ENCODE results near the gene KCNJ15.

Gene KCNJ15

DNA sequence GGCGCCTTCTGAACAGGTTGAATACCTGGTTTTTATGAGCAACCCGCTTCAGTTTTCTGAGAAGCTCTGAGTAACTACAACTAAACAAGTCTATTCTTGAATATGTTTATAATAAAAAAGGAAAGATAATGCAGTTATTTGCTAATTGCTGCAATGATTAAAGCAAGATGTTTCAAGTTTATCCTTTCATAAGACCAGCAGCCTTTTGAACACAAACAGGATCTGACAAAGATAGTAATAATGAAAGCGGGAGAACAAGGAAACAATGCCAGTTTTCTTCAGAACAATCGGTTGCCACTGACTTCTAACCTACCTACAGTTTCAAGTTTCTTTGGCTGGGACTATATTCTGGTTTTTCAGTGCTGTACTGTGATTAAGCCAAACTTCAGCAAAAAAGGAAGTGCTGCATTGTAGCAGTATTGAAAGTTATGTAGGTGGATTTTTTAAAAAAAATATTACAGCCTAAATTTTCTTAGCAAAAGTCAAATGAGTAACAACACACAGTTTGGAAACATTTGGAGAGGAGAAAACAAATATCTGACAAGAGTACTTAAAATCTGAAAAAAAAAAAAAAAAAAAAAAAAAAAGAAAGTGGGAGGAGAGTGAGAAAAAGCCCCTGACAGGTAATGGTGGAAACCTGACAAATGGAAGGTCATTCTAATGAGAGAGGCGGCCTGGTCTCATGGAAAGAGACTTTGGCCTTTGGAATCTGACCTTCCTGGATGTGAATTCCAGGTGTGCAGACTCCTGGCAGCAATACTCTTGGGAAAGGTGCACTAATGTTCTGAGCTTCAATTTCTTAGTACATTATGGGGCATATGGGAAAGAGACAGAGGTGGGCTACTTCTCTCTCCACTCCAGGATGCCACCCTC is 11.4 kb downstream of the KCNJ15 start:
- DNase-seq (ENCODE audit: low read depth in 2 of 2, low spot score in 1 of 2), result no peak

DNA sequence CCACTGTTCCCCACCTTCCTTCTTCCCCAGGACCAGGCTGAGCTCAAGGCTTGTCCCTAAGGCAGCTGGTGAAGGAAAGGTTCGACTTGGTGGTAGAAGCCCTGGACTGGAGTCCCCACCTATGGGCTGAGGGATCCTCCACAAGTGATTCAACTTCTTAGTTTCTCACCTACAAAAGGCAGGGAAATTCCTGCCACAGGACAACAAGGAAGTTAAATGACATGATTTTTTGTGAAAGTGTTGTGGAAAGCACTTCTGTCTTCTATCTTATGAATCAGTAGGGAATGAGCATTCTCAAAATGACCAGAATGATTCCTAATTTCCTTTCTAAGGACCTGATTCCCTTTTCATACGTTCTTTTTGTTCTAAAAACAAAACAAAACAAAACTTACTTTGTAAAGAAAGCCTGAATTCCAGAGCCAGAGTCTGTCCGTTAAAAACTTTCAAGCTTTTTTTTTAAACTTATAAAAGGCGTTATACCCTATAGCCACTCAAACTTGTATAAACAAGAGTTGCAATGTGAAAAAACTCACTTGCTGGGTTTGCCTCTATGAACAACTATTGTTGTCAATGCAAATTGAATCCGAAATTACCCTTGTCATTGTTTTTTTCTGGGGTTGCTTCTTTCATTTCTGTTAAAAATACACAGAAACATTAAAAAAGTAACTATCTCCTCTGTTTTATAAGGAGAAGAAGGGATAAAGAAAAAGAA is 12.2 kb downstream of the KCNJ15 start:
- DNase-seq (ENCODE audit: low read depth in 2 of 2, low spot score in 1 of 2), result no peak

DNA sequence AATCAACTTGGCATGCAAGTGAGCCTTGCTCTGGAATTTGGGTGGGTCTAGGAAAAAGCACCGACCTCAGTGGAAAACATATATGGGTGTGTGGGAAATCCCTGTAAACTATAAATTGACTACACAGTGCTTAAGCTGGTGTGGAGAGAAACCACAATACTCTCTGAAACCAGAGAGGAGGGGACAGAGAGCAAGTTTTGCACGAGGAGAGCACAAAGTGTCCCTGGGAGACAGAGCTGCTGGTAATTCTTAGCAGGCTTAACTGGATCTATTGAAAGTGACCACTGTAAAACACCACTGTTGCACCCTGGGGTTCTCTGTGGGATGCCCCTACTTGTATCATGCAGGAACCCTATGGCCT is 12.8 kb downstream of the KCNJ15 start:
- no peak for DNase-seq (ENCODE audit: low read depth in 2 of 2, low spot score in 1 of 2)

DNA sequence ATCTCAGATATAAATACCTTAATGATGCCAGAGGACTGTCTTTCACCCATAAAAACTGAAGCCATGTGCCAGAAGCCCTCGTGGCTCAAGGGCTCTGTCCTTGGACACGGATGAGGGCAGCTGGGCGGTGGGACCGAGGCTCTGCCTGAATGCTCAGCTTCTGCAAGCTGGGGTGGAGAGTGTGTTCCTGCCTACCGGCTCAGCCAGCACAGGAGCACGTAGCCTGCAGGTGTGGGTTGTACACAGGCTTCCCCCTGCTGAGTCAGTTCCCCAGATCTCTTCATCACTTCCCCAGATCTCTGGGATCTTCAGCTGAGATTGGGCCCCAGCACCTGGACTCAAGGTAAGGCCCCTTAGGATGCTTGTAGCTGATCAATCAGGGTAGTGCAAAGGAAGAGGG is 15.4 kb downstream of the KCNJ15 start:
- no peak for DNase-seq (ENCODE audit: low read depth in 2 of 2, low spot score in 1 of 2)

DNA sequence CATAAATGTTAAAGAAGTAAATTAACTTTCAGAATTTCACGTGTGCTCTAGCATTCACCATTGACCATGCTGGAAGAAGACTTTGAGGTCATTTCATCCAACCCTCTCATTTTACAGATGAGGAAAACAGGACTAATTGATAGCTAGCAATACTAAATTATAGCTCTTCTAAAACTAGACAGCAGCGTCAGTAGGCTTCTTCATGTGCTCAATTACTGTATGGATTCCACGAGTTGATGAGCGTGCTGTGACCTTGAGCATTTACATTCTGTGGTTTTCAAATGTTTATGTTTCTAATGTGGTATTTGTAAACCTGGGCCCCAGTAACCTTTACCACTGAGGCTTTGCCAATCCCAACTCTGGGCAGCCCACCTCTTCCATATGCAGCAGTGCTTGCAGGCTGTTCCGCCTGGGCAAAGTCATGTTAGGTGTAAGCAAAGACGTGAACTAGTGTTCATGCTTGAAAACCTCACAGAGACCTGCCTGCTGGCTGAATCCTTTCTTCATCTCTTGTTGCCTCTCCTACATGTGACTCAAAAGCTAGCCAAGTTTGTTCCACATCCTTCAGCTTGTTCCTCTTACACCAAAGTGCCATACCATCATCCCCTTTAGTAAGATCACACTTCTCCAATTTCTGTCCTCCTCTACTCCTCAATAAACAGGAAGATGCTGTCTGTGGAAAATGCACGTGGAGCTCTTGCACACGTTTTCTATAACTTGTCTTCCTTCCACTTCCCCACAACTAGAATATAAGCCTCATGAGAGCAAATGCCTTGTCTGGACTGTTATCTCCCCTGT is 17.2 kb downstream of the KCNJ15 start:
- no peak for DNase-seq (ENCODE audit: low read depth in 2 of 2, low spot score in 1 of 2)

DNA sequence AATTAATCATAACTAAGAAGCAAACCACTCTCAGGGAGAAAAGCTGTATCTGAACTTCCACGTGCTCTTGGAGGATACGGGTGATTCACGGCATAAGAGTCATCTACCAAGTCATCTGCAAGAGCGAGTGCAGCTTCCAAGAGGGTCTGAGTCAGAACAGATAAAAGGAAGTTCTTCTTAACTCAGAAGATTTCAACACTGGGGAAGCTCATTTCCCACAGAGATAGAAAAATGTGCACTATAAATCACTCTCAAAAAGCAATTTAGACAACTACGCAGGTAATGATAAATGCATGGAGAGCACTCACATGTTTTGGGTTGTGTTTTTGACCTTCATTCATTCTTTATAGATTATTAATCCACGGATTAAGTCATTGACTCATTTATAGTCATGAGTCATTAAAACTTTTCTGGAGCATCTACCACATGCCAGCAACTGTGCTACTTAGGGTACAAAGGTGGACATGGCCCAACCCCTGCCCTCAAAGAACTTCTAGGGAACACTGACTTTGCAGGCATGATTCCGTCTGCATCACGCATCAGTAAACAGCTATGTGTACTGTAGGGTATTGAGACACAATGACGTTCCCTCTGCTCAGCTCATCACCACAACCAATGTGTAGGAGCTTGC is 20.8 kb downstream of the KCNJ15 start:
- no peak for DNase-seq (ENCODE audit: low read depth in 2 of 2, low spot score in 1 of 2)

DNA sequence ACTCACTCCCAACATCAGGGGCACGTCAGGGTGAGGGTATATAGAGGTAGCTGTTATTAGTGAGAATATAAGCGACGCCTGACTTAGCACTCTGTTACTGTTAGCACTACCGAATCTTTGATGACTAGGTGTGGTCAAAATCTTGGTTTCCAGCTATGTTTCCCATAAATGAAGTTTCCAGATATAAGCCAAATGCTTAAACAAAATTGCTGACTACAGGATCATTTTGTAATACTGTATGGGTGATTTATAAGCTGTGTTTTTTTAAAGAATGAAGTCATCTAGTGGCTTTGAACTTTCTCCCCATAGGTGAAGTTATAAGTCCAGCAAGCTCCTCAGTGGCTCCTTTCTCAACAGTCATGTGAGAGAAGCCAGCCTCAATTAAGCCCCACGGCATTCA is 23.7 kb downstream of the KCNJ15 start:
- DNase-seq (ENCODE audit: low read depth in 2 of 2, low spot score in 1 of 2), result no peak

DNA sequence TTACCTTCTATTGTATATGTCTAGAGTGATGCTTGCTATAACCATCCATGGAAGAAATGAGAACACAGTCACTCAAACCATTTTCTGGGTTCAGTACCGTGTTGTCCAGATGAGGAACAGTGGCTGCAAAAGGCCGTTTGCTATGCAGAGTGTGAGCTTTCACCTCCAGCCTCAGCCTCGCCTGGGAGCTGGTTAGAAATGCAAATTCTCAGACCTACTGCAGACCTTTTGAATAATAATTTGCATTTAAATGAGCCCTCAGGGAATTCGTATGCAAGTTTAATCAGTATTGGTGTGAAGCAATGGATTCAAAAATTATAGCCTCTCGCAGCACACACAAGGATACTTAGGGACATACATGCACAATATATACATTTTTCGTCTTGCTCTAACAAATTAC is 24.1 kb downstream of the KCNJ15 start:
- DNase-seq (ENCODE audit: low read depth in 2 of 2, low spot score in 1 of 2), result no peak

DNA sequence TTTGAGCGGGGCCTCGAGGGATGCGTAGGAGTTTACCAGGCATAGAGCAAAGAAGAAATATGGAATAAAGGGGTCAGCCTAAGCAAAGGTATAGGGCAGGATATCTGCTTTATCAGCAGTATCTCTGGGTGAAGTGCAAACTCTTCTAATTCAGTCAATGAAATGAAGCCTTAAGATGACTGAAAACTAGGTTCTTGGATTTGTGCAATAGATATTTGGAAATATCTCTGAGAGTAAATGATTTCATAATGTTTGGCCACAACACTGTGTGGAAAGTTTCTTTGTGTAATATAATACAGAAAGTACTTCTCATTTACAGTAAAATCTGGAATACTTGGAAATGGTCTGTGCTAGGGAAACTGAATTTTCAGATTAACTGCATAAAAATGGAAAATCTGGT is 26.1 kb downstream of the KCNJ15 start:
- DNase-seq (ENCODE audit: low read depth in 2 of 2, low spot score in 1 of 2), result no peak

DNA sequence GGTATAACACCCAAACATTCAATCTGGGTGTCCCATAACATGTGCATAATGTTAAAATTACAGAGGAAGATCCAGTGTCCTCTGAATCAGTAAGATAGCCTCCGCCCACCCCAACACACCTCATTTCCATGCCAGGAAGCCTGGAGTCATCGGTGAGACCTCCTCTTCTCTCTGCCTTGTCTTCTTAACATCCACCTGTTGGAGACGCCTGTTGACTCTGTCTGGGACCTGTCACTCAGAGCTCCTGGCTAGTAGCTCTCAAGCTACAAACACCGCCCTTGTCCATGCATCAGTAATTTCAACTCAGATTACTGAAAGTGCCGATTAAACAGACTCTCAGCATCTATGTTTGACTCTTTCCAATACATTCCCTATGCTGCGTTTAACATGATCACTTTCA is 27.4 kb downstream of the KCNJ15 start:
- DNase-seq (ENCODE audit: low read depth in 2 of 2, low spot score in 1 of 2), result no peak

DNA sequence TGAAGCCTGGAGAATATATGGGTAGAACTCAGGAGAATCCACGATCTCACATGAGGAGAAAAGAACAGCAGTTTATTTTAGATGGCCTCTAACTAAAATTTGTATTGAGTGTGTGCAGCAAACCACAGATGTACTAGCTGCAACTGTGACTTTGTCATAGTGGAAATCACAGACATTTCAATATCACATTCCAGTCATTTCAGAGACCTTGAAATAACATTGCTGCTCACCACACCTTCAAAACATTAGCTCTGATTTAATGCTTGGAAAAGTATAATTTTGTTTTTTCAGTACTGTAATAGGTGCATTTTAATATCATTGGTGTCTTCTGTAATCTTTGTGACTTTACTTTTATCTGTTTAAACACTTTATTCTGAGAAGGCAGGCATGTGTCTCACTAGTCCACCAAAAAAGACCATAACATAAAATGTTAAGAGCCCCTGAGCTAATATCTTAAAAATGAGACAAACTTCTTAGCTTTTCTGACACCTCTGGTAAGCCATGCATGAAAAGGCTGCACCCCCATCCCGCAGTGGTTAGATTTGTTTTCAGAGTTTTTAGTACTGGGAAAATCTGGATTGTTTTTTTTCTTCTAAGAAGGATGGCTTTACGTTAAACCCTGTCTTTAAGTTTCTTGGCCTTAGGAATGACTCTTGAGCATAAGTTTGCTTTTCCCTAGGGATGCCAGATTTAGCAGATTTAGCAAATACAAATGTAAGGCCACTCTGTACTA is 30.1 kb downstream of the KCNJ15 start:
- DNase-seq (ENCODE audit: low read depth in 2 of 2, low spot score in 1 of 2), result no peak

DNA sequence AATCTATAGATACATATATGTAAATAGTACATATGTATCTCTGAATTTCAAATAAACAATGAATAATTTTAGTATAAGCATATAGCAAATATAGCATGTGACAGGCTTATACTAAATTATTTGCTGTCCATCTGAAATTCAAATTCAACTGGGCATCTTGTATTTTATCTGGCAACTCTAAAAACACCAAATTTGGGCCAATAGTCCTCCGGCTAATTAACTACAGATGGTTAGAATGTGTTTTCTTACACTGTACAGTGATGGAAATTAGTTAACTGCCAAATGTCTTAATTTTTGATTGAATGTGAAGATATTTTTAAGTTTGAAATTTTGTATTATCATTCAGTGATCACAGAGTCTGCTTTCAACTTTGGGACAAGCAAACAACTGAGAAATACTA is 30.7 kb downstream of the KCNJ15 start:
- DNase-seq (ENCODE audit: low read depth in 2 of 2, low spot score in 1 of 2), result no peak

DNA sequence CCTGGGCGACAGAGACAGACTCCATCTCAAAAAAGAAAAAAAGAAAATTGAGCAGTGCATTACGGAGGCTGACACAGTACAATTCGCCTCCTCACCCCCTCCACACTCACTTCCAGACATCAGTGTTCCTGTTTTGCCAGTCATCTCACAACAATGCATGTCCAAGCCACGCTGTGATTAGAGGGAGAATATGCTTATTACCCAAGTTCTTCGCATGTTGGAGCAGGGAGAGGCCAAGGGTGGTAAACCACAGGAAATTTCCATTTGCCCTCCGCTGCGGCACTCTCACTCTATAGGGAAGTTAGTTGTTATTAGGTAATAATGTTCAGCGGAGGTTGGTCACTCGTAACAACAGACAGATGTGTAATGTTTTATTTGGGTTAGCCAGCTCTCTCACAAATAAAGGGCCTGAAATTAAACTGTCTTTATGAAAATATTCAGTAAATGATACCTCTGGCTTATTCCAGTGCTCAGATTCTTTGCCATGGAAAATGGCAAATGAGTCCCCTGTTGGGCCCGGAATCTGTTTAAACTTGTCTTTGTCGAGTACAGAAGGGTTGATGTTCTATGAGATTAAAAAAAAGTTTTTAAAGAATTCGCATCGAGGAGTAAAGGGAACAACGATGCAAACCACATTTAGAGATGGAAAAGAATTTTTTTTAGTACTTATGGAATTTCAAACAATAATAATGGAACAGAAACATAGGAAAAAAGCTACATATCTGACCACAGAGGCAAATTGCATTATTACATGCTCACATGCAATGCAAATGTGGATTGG is 33.1 kb downstream of the KCNJ15 start:
- DNase-seq (ENCODE audit: low read depth in 2 of 2, low spot score in 1 of 2), result no peak

DNA sequence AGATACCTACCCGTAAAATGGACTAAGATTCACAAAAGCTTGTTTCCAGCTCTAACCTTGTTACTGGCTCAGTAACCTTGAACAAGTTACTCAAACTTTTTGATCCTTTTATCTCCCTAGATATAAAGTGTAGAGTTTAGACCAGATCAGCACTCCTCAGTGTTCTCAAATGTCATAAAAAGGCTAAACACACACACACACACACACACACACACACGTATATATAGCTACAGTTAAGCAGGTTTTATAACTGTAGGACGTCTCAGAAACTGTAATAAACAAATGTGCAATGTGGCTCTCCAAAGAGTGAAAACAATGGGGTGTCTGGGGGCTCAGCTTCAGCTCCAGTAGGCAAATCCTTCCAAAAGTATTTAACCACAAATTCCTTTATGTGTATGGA is 34.0 kb downstream of the KCNJ15 start:
- no peak for DNase-seq (ENCODE audit: low read depth in 2 of 2, low spot score in 1 of 2)

DNA sequence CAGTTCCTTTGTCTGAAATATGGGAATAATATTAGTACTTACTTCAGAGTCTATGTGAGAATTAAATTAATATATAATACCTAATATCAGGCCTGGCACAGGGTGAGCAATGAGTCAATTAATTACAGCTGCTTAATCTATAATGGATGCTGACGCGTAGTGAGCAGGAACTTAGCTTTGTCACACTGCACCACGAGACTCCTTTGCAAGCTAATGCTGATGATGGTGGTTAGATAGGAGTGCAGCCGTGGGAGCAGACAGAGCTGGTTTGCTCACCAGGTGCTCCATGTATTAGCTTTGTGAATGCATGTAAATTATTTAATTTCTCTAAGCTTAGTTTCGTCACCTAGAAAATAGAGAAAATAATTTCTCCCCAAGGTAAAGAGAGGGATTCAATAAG is 35.1 kb downstream of the KCNJ15 start:
- DNase-seq (ENCODE audit: low read depth in 2 of 2, low spot score in 1 of 2), result no peak

DNA sequence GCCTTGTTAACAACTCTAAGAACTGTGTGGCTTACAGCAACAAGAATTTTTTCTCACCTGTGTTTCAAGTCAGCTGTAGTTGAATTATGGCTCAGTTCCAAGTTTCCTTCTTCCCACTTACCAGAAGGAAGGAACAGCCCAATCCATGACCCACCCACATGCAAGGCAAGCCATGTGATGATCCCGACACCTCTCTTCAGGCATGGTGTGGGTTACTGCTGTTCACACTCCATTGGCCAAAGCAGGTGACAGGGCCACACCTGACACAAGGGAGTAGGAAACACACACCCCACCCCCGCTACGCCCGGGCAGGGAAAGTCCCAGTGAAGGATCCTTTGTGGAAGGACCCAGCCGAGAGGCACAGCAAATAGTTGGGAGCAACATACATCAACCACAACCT is 36.3 kb downstream of the KCNJ15 start:
- DNase-seq (ENCODE audit: low read depth in 2 of 2, low spot score in 1 of 2), result no peak

DNA sequence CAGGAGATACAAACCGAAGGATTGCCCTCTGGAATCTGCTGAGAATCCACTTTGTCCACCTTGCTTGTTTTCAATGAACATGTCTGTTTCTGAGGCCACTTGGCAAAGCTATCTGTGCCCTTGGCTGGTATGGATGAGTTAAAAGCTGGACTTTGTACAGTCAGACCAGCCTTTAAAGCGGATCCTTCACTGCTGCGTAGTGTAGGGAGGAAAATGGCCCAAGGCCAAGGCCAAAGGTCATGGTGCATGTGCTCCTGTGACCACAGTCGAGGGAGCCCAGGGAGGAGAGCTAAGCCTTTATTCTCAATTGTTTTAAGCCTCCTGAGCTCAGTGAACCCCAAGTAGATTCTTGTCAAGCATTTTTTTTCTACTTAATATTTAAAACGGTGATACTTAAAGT is 37.0 kb downstream of the KCNJ15 start:
- no peak for DNase-seq (ENCODE audit: low read depth in 2 of 2, low spot score in 1 of 2)

DNA sequence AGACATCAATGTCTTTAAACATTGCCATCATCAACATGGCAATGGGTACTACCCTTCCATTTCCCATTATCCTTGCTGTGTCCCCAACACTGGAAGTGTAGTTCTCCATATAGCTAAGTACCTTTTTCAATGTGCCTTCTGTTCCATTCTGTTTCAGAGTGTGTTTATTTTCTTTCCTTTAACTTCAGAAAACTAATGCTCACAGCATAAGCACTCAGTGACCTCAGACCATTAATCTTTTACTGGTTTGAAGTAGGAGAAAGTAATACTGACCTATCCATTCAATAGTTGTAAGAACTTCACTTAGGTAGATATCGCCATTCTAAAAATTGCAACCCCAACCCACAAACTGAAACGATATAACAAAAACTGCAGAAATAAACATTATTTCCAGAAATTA is 37.8 kb downstream of the KCNJ15 start:
- no peak for DNase-seq (ENCODE audit: low read depth in 2 of 2, low spot score in 1 of 2)

DNA sequence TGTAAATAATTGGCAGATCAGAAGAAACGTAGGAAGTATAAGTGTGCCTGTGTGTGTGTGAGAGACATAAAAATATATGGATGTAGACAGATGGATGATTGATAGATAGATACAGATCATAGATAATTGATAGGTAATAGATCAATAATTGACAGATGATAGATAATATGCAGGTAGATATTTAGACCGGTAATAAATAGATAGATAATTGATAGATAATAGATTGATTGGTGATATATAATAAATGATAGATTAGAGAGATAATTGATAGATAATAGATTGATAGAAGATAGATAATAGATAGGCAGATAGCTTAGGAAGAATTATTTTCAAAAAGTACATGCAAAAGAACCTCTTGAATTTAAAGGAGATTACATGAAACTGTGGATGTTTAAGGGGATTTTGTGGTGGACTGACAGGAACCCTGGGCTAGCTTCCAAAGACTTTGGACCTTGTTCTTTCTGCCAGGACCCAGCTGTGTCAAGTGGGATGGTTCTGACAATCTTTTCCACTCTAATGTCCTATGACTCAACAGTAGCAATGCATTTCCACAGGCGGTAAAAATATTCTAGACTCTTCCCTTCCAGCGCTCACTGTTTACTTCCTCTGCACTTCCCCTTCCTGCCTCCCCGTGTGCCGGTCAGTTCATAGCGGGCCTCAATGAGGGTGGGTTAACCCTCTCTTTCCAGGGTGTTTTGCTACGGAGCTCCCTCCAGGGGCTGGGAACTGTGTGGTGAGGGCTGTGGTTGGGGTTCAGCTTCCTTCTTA is 39.4 kb downstream of the KCNJ15 start:
- DNase-seq (ENCODE audit: low read depth in 2 of 2, low spot score in 1 of 2), result no peak
